ENCODE data around the gene NUP98.

DNA sequence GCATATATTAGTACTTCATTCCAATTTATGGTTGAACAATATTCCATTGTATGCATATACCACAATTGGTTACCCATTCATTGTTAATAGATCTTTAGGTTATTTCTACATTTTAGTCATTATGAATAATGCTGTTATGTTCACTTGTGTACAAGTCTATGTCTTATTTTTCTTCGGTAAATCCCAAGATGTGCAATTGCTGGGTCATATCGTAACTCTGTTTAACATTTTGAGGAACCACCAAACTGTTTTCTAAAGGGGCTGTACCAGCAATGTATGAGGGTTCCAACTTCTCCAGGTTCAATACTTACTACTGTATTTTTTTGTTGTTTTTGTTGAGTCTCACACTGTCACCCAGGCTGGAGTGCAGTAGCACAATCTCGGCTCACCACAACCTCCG, 33.1 kb downstream of the NUP98 start:
- TF ChIP-seq, protein P1, sequence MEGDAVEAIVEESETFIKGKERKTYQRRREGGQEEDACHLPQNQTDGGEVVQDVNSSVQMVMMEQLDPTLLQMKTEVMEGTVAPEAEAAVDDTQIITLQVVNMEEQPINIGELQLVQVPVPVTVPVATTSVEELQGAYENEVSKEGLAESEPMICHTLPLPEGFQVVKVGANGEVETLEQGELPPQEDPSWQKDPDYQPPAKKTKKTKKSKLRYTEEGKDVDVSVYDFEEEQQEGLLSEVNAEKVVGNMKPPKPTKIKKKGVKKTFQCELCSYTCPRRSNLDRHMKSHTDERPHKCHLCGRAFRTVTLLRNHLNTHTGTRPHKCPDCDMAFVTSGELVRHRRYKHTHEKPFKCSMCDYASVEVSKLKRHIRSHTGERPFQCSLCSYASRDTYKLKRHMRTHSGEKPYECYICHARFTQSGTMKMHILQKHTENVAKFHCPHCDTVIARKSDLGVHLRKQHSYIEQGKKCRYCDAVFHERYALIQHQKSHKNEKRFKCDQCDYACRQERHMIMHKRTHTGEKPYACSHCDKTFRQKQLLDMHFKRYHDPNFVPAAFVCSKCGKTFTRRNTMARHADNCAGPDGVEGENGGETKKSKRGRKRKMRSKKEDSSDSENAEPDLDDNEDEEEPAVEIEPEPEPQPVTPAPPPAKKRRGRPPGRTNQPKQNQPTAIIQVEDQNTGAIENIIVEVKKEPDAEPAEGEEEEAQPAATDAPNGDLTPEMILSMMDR (IDR thresholded peaks at IDR 0.05): no peak
- TF ChIP-seq POLR2A (IDR thresholded peaks at IDR 0.05): no peak

All from uterus (tissue), 2 donors.